Fibroblast of lung (primary cell): ENCODE measurements around the gene PLCXD1. TPM values are rescaled to one million over a fixed set of nuclear protein-coding genes. Genes with fewer than 3 reads are reported as not detected.

ENCODE experiments used
- DNase-seq, 2 donors: peaks; one replicate each; pipeline versions ENCODE4 v3.0.0 to v3.0.0-alpha.2; 2010; ENCODE audit warnings: low read depth in 2 of 2
- H2AFZ ChIP-seq: 2 replicates; pipeline ENCODE4 v1.5.1; 2012; ENCODE audit warnings: low read length, control low read depth, inconsistent platforms
- H3K27ac ChIP-seq: 2 replicates; pipeline ENCODE4 v1.5.1; 2011; ENCODE audit warnings: low read length, control low read depth; ENCODE audit not compliant: insufficient read depth
- H3K27me3 ChIP-seq: 2 replicates; pipeline ENCODE4 v1.5.1; 2011; ENCODE audit warnings: mild to moderate bottlenecking, low read length; ENCODE audit not compliant: control insufficient read depth, insufficient read depth
- H3K36me3 ChIP-seq: 2 replicates; pipeline ENCODE4 v1.5.1; 2011; ENCODE audit warnings: low read length; ENCODE audit not compliant: control insufficient read depth, insufficient read depth
- H3K4me1 ChIP-seq: 2 replicates; pipeline ENCODE4 v1.5.1; 2011; ENCODE audit warnings: low read length; ENCODE audit not compliant: control insufficient read depth, insufficient read depth; ENCODE audit errors: extremely low read depth
- H3K4me2 ChIP-seq: 2 replicates; pipeline ENCODE4 v1.5.1; 2011; ENCODE audit warnings: low read length, control low read depth; ENCODE audit not compliant: insufficient read depth; ENCODE audit errors: extremely low read depth
- H3K4me3 ChIP-seq, 4 experiments: fragments of 200-600 bp in 1 of 4; sonication (generic) in 1 of 4; replicated peaks in 1 of 4; 2 replicates each; pipeline ENCODE4 v1.5.1; 2011 to 2016; ENCODE audit warnings: low read length in 4 of 4, low read depth in 3 of 4, mild to moderate bottlenecking in 3 of 4, control low read depth in 2 of 4, inconsistent platforms in 1 of 4, mixed read lengths in 1 of 4; ENCODE audit not compliant: insufficient read depth in 1 of 4; ENCODE audit errors: control extremely low read depth in 1 of 4
- H3K79me2 ChIP-seq: 2 replicates; pipeline ENCODE4 v1.5.1; 2012; ENCODE audit warnings: mild to moderate bottlenecking, low read length, inconsistent platforms; ENCODE audit not compliant: control insufficient read depth, insufficient read depth
- H3K9ac ChIP-seq: 2 replicates; pipeline ENCODE4 v1.5.1; 2011; ENCODE audit warnings: mild to moderate bottlenecking, low read length, control low read depth; ENCODE audit not compliant: insufficient read depth
- H3K9me3 ChIP-seq: 2 replicates; pipeline ENCODE4 v1.5.1; 2012; ENCODE audit warnings: low read depth, low read length; ENCODE audit not compliant: control insufficient read depth, insufficient read depth
- H4K20me1 ChIP-seq: 2 replicates; pipeline ENCODE4 v1.5.1; 2011; ENCODE audit warnings: low read length; ENCODE audit not compliant: control insufficient read depth, insufficient read depth; ENCODE audit errors: extremely low read depth
- CTCF ChIP-seq, 2 donors: IDR thresholded peaks in 1 of 2; conservative IDR thresholded peaks in 1 of 2; 1 replicate in 1 of 2; 2 replicates in 1 of 2; pipeline ENCODE4 v1.5.1; 2011 to 2012; ENCODE audit warnings: low read length in 2 of 2, control low read depth in 1 of 2, inconsistent platforms in 1 of 2, low read depth in 1 of 2, mild to moderate bottlenecking in 1 of 2
- EZH2 ChIP-seq: IDR thresholded peaks from 2 replicates; pipeline ENCODE4 v1.5.1; 2012; ENCODE audit warnings: low read length, control low read depth, mild to moderate bottlenecking; ENCODE audit errors: missing control alignments
- polyA plus RNA-seq, 2 donors: library from polyadenylated mRNA; depleted of rRNA in 1 of 2; stranded (reverse) in 1 of 2; unstranded in 1 of 2; fragments of >200 nt; gene quantifications; 2 replicates each; pipeline ENCODE4 v1.2.1, GENCODE V29; 2011 to 2012; ENCODE audit warnings: missing spikeins in 1 of 2
- total RNA-seq: library from RNA; depleted of rRNA; stranded (reverse); fragments of >200 nt; gene quantifications from 2 replicates; pipeline ENCODE4 v1.2.1, GENCODE V29; 2014

Gene PLCXD1
- total and polyA plus RNA-seq, 2 donors (not counting 1 experiment from before 2014, with no cell fraction given): 4.3 to 10.9 TPM

GRCh38 chrX:258291-259040 lies 22.7 kb upstream of the PLCXD1 start:
- no peaks in the 10 kb centered on the region for H3K9me3 ChIP-seq
- H3K4me3 ChIP-seq: no peak overlapping the region
- no peak for TF ChIP-seq CTCF (conservative IDR thresholded peaks at IDR 0.05 in 1 of 2, IDR thresholded peaks at IDR 0.05 in 1 of 2; ENCODE audit: low read depth in 1 of 2, low read length in 2 of 2)
- TF ChIP-seq EZH2: no peak
- H3K27me3 ChIP-seq: no peaks in the 10 kb centered on the region
- no peaks in the 10 kb centered on the region for H4K20me1 ChIP-seq
- H3K79me2 ChIP-seq: no peaks in the 10 kb centered on the region
- H3K27ac ChIP-seq: no peak overlapping the region
- H3K4me1 ChIP-seq: peaks cover 2% of the 10 kb centered on the region
- no peaks in the 10 kb centered on the region for H3K36me3 ChIP-seq
- no peak overlapping the region for H3K4me2 ChIP-seq
- no peak overlapping the region for H2AFZ ChIP-seq
- no peak overlapping the region for H3K9ac ChIP-seq
- DNase-seq: no peak

DNA sequence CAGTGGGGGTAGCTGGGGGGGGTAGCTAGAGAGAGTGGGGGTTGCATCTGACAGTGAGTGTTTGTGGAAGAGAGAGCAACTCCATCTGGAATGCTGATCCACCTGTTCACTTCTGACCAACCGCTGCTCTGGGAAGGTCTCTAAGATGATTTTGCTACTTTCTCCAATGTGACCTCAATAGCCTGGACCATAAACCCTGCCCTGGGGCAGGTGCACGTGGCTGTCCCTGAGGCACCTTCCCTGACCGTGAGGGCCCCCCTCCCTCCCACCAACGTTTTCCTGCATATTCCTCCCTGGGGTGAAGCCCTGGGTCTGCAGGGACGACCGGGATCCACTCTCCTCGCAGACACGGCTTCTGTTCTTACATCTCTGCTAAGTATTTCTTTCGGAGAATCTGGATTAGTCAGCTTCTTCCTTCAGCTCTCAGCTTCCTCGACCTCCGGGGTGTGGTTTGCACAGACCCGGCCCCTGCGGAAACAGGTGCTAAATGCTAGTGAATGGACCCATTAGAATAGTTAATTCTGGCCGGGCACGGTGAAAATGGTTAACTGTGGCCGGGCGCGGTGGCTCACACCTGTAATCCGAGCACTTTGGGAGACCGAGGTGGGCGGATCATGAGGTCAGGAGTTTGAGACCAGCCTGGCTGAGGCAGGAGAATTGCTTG lies 21.4 kb upstream of the PLCXD1 start:
- Histone ChIP-seq H3K4me2 (no peak overlapping the region), H4K20me1 (no peaks in the 10 kb centered on the region), H3K4me3 (no peak overlapping the region), H3K79me2 (no peaks in the 10 kb centered on the region), H3K27me3 (no peaks in the 10 kb centered on the region), H3K27ac (no peak overlapping the region), H3K4me1 (peaks cover 2% of the 10 kb centered on the region), H3K9ac (no peak overlapping the region), H3K9me3 (no peaks in the 10 kb centered on the region), H2AFZ (no peak overlapping the region), H3K36me3 (no peaks in the 10 kb centered on the region)
- DNase-seq: no peak
- TF ChIP-seq CTCF (conservative IDR thresholded peaks at IDR 0.05 in 1 of 2, IDR thresholded peaks at IDR 0.05 in 1 of 2; ENCODE audit: low read depth in 1 of 2, low read length in 2 of 2) (no peak), EZH2 (no peak)

GRCh38 chrX:261167-261918 lies 19.8 kb upstream of the PLCXD1 start:
- Histone ChIP-seq H3K36me3 (no peaks in the 10 kb centered on the region), H3K4me1 (peaks cover 2% of the 10 kb centered on the region), H2AFZ (peak overlapping the region; percentile 3), H3K9ac (no peak overlapping the region), H3K4me3 (no peak overlapping the region), H3K27ac (no peak overlapping the region), H3K4me2 (no peak overlapping the region), H3K79me2 (no peaks in the 10 kb centered on the region), H3K27me3 (no peaks in the 10 kb centered on the region), H4K20me1 (no peaks in the 10 kb centered on the region), H3K9me3 (no peaks in the 10 kb centered on the region)
- peak; percentile 28 to 46 for DNase-seq
- TF ChIP-seq EZH2: no peak
- TF ChIP-seq CTCF (conservative IDR thresholded peaks at IDR 0.05 in 1 of 2, IDR thresholded peaks at IDR 0.05 in 1 of 2; ENCODE audit: low read depth in 1 of 2, low read length in 2 of 2): no peak
